Body of pancreas (tissue), 4 donors: ENCODE results near the gene LRRFIP1. TPM values are rescaled to one million over a fixed set of nuclear protein-coding genes. Genes with fewer than 3 reads are reported as not detected.
"Not testable (repeated sequence)": the region's sequence is repeated elsewhere in the genome, so short reads cannot be mapped to it uniquely, and the experiment has no call there.

Source experiments
- ATAC-seq: fragments of 150-250 bp; one replicate; pipeline ENCODE4 v1.9.1; 2016
- DNase-seq, 4 donors: peaks; one replicate each; pipeline ENCODE4 v3.0.0-alpha.2; 2019
- H3K27ac ChIP-seq, 4 donors: fragments of 200-600 bp; sonication (generic); 1 replicate in 3 of 4; 2 replicates in 1 of 4; pipeline versions ENCODE4 v1.5.1 to v1.6.1; 2016 to 2019; ENCODE audit warnings: mild to moderate bottlenecking in 1 of 4, mixed read lengths in 1 of 4, moderate library complexity in 1 of 4
- H3K27me3 ChIP-seq, 2 donors: fragments of 200-600 bp; sonication (generic); one replicate each; pipeline ENCODE4 v1.6.0; 2016; ENCODE audit warnings: mild to moderate bottlenecking in 1 of 2
- H3K36me3 ChIP-seq, 2 donors: fragments of 200-600 bp; sonication (generic); replicated peaks in 1 of 2; 2 replicates each; pipeline ENCODE4 v1.5.1; 2016; ENCODE audit warnings: low read depth in 2 of 2; ENCODE audit not compliant: insufficient read depth in 1 of 2
- H3K4me1 ChIP-seq: fragments of 200-600 bp; sonication (generic); one replicate; pipeline ENCODE4 v1.6.0; 2016
- H3K4me3 ChIP-seq, 2 donors: fragments of 200-600 bp; sonication (generic); 1 replicate in 1 of 2; 2 replicates in 1 of 2; pipeline ENCODE4 v1.5.1; 2016 to 2019
- H3K9me3 ChIP-seq, 3 donors: fragments of 200-600 bp; sonication (generic); 1 replicate in 2 of 3; 2 replicates in 1 of 3; pipeline ENCODE4 v1.5.1; 2016
- POLR2A ChIP-seq, 3 donors: fragments of 450-650 bp; IDR thresholded peaks; one replicate each; pipeline ENCODE4 v1.6.1; 2016; ENCODE audit warnings: antibody characterized with exemption in 3 of 3, mild to moderate bottlenecking in 2 of 3
- WGBS, 2 donors: methylation state at CpG; one replicate each; pipeline ENCODE4 v1.1.5; 2017; 5-methylcytosine and 5-hydroxymethylcytosine counted together
- intact Hi-C: fragments of 100-400 bp; cut with DNase I; formaldehyde crosslinking; loops from one replicate; pipeline ENCODE4 v1.15.1; 2023
- total RNA-seq, 2 donors: library from RNA; depleted of rRNA; stranded (reverse); fragments of >200 nt; gene quantifications; one replicate each; pipeline ENCODE4 v1.1.0, GENCODE V29; 2016
- TF ChIP-seq, protein P1 (sequence below), 7 experiments: fragments of 450-650 bp in 4 of 7; fragments of 200-600 bp in 3 of 7; sonication (generic) in 3 of 7; IDR thresholded peaks; one replicate each; pipeline ENCODE4 v1.5.1; 2016 to 2019; ENCODE audit warnings: antibody characterized with exemption in 7 of 7

The LRRFIP1 gene
- total RNA-seq, 2 donors from 2014 or later: 49.8 to 57.1 TPM

GRCh38 chr2:237665713-237666143, 38.3 kb downstream of the LRRFIP1 start:
- intact Hi-C loops: no loop called here
- DNase-seq (no peak), ATAC-seq (no peak)
- WGBS, 2 donors: 75 to 81% methylated on average over 7 of the region's 7 CpGs
- no peaks in the 10 kb centered on the region for H3K9me3 ChIP-seq
- peaks cover 35% of the 10 kb centered on the region for H3K4me1 ChIP-seq
- no peak for TF ChIP-seq POLR2A (IDR thresholded peaks at IDR 0.05)
- TF ChIP-seq, protein P1, sequence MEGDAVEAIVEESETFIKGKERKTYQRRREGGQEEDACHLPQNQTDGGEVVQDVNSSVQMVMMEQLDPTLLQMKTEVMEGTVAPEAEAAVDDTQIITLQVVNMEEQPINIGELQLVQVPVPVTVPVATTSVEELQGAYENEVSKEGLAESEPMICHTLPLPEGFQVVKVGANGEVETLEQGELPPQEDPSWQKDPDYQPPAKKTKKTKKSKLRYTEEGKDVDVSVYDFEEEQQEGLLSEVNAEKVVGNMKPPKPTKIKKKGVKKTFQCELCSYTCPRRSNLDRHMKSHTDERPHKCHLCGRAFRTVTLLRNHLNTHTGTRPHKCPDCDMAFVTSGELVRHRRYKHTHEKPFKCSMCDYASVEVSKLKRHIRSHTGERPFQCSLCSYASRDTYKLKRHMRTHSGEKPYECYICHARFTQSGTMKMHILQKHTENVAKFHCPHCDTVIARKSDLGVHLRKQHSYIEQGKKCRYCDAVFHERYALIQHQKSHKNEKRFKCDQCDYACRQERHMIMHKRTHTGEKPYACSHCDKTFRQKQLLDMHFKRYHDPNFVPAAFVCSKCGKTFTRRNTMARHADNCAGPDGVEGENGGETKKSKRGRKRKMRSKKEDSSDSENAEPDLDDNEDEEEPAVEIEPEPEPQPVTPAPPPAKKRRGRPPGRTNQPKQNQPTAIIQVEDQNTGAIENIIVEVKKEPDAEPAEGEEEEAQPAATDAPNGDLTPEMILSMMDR (IDR thresholded peaks at IDR 0.05): no peak
- no peak overlapping the region for H3K4me3 ChIP-seq
- H3K27me3 ChIP-seq: no peaks in the 10 kb centered on the region
- H3K36me3 ChIP-seq: no peaks in the 10 kb centered on the region
- H3K27ac ChIP-seq: no peak overlapping the region

DNA sequence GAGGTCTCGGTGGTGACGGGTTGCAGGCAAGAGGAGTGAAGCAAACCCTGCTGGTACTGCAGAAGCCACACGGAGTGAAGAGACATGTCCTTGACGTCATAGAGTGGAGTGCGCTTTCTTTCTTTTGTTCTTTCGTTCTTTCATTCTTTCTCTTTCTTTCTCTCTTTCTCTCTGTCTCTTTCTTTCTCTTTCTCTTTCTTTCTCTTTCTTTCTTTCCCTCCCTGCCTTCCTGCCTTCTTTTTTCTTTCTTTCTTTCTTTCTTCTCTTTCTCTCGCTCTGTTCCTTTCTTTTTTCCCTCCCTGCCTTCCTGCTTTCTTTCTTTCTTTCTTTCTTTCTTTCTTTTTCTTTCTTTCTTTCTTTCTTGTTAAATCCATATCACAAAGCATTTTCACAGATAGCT, 39.2 kb downstream of the LRRFIP1 start:
- Histone ChIP-seq H3K36me3 (no peaks in the 10 kb centered on the region), H3K27ac (no peak overlapping the region), H3K9me3 (no peaks in the 10 kb centered on the region), H3K4me3 (no peak overlapping the region), H3K4me1 (peaks cover 28% of the 10 kb centered on the region), H3K27me3 (no peaks in the 10 kb centered on the region)
- DNase-seq: no peak
- ATAC-seq: no peak
- 83 to 89% methylated on average over 7 of the region's 7 CpGs for WGBS, 2 donors
- intact Hi-C loops: no loop called here
- TF ChIP-seq, protein P1 (IDR thresholded peaks at IDR 0.05): no peak
- no peak for TF ChIP-seq POLR2A (IDR thresholded peaks at IDR 0.05)

DNA sequence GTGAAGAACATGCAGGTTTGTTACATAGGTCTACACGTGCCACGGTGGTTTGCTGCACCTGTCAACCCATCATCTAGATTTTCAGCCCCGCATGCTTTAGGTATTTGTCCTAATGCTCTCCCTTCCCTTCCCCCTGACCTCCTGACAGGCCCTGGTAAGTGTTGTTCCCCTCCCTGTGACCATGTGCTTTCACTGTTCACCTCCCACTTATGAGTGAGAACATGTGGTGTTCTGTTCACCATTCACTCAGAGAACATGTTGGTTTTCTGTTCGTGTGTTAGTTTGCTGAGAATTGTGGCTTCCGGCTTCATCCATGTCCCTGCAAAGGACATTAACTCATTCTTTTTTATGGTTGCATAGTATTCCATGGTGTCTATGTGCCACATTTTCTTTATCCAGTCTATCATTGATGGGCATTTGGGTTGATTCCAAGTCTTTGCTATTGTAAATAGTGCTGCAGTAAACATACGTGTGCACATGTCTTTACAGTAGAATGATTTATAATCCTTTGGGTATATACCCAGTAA, 39.7 kb downstream of the LRRFIP1 start:
- H3K27me3 ChIP-seq, H3K36me3 ChIP-seq, H3K9me3 ChIP-seq, DNase-seq, intact Hi-C loops, H3K27ac ChIP-seq, H3K4me3 ChIP-seq, ATAC-seq: not testable (repeated sequence)
- WGBS, 2 donors: 92 to 93% methylated on average over 6 of the region's 6 CpGs
- peaks cover 25% of the 10 kb centered on the region for H3K4me1 ChIP-seq

DNA sequence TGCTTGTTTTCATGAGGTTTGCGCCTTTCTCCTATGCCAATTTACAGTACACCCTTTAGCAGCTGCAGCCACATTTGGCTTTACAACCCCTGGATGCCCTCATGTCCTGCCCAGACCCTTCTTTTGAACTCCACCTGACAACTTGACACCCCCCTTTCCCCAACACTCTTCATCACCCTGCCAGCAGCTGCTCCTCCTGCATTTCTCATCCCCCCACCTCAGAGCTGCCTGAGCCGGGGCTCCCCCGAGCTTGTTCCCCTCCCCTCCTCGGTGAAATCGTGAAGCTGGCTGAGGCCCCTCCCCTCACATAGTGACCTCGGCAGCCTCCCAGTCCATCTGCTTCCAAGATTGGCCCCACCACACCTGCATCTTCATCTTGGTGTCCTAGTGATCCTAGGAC, 40.5 kb downstream of the LRRFIP1 start:
- TF ChIP-seq, protein P1 (IDR thresholded peaks at IDR 0.05): no peak
- TF ChIP-seq POLR2A (IDR thresholded peaks at IDR 0.05): no peak
- ATAC-seq (no peak), DNase-seq (no peak)
- Histone ChIP-seq H3K36me3 (no peaks in the 10 kb centered on the region), H3K4me1 (peaks cover 25% of the 10 kb centered on the region), H3K27ac (no peak overlapping the region), H3K27me3 (no peaks in the 10 kb centered on the region), H3K9me3 (no peaks in the 10 kb centered on the region), H3K4me3 (no peak overlapping the region)
- intact Hi-C loops: no loop called here
- WGBS, 2 donors: 79 to 91% methylated on average over 3 to 6 of the region's 6 CpGs

- TF ChIP-seq, protein P1 (IDR thresholded peaks at IDR 0.05): no peak
- TF ChIP-seq POLR2A (IDR thresholded peaks at IDR 0.05): no peak
- Histone ChIP-seq H3K9me3 (no peaks in the 10 kb centered on the region), H3K4me1 (peaks cover 20% of the 10 kb centered on the region), H3K27ac (no peak overlapping the region), H3K4me3 (no peak overlapping the region), H3K27me3 (no peaks in the 10 kb centered on the region), H3K36me3 (no peaks in the 10 kb centered on the region)
- intact Hi-C loops: no loop called here
- no peak for DNase-seq
- WGBS, 2 donors: 84 to 95% methylated on average over 6 of the region's 6 CpGs
- no peak for ATAC-seq
These were observed 41.1 kb downstream of the LRRFIP1 start for GRCh38 chr2:237668440-237668839.
